PC-9 (cell line): ENCODE results near the gene SFRP5. TPM values are rescaled to one million over a fixed set of nuclear protein-coding genes. Genes with fewer than 3 reads are reported as not detected.

Experiments
- BruUV-seq: library from RNA; stranded (reverse); fragments of 400-500 nt; replicated peaks from 2 replicates; lab custom pipeline; 2021; lab: Mats Ljungman, UMichigan
- CTCF ChIA-PET: fragments of 300-600 bp; sonication (Branson Sonifier 250); formaldehyde crosslinking; loops from one replicate; lab custom pipeline; 2022; ENCODE audit warnings: antibody characterized with exemption; lab: Charles Lee
- POLR2A ChIA-PET: fragments of 300-600 bp; sonication (Branson Sonifier 250); formaldehyde crosslinking; loops from one replicate; lab custom pipeline; 2022; ENCODE audit warnings: antibody characterized with exemption; ENCODE audit not compliant: unreplicated experiment; lab: Charles Lee
- DNase-seq, 2 experiments: peaks; one replicate each; pipeline versions ENCODE4 v3.0.0 to v3.0.0-alpha.2; 2015 to 2022; ENCODE audit warnings: mixed read lengths in 1 of 2
- H2AFZ ChIP-seq: fragments of 200-600 bp; sonication (generic); 2 replicates; pipeline ENCODE4 v1.8.1; 2017; ENCODE audit warnings: antibody characterized with exemption
- H3F3A ChIP-seq: fragments of 200-600 bp; sonication (generic); 2 replicates; pipeline ENCODE4 v1.8.1; 2017; ENCODE audit warnings: antibody characterized with exemption, mild to moderate bottlenecking, low read depth; ENCODE audit not compliant: insufficient read depth
- H3K27ac ChIP-seq: fragments of 200-600 bp; sonication (generic); 2 replicates; pipeline ENCODE4 v1.6.1; 2016; ENCODE audit warnings: mixed run types
- H3K27me3 ChIP-seq: fragments of 200-600 bp; sonication (generic); 2 replicates; pipeline ENCODE4 v1.6.1; 2016; ENCODE audit warnings: low read depth, mixed run types; ENCODE audit not compliant: insufficient read depth
- H3K36me3 ChIP-seq: fragments of 200-600 bp; sonication (generic); 2 replicates; pipeline ENCODE4 v1.6.1; 2016; ENCODE audit warnings: low read depth, mixed run types
- H3K4me1 ChIP-seq: fragments of 200-600 bp; sonication (generic); replicated peaks from 2 replicates; pipeline ENCODE4 v1.6.1; 2016; ENCODE audit warnings: mixed run types; ENCODE audit not compliant: insufficient read depth
- H3K4me2 ChIP-seq: fragments of 200-600 bp; sonication (generic); 2 replicates; pipeline ENCODE4 v1.6.1; 2017; ENCODE audit warnings: mixed run types
- H3K4me3 ChIP-seq: fragments of 200-600 bp; sonication (generic); 2 replicates; pipeline ENCODE4 v1.6.1; 2016; ENCODE audit warnings: mixed run types
- H3K79me2 ChIP-seq: fragments of 200-600 bp; sonication (generic); 2 replicates; pipeline ENCODE4 v1.6.1; 2017; ENCODE audit warnings: low read depth, mixed run types
- H3K9me2 ChIP-seq: fragments of 200-600 bp; sonication (generic); 2 replicates; pipeline ENCODE4 v1.8.1; 2017; ENCODE audit warnings: mild to moderate bottlenecking; ENCODE audit not compliant: insufficient read depth
- H3K9me3 ChIP-seq: fragments of 200-600 bp; sonication (generic); 2 replicates; pipeline ENCODE4 v1.8.1; 2016; ENCODE audit warnings: low read depth; ENCODE audit not compliant: insufficient read depth
- H4K20me1 ChIP-seq: fragments of 200-600 bp; sonication (generic); 2 replicates; pipeline ENCODE4 v1.8.1; 2017; ENCODE audit not compliant: insufficient read depth
- EZH2 ChIP-seq: fragments of 200-600 bp; sonication (generic); IDR thresholded peaks from 2 replicates; pipeline ENCODE4 v1.8.0; 2017; ENCODE audit warnings: antibody characterized with exemption, low read depth
- intact Hi-C: fragments of 100-400 bp; cut with micrococcal nuclease; formaldehyde crosslinking; loops from one replicate; pipeline ENCODE4 v1.10.0; 2022; ENCODE audit not compliant: unreplicated experiment
- total RNA-seq: library from RNA; stranded (reverse); gene quantifications from 2 replicates; pipeline ENCODE4 v1.2.3, GENCODE V29; 2021
- TF ChIP-seq, protein P1 (sequence below): fragments of 200-600 bp; sonication (generic); conservative IDR thresholded peaks from 2 replicates; pipeline ENCODE4 v1.6.1; 2017; ENCODE audit warnings: mixed run types, antibody characterized with exemption, mild to moderate bottlenecking, moderate library complexity

The SFRP5 gene
- total RNA-seq, 1 experiment from 2014 or later, result not detected

GRCh38 chr10:97724341-97724941, 47.4 kb downstream of the SFRP5 start:
- intact Hi-C loops, result no loop called here
- no peaks in the 10 kb centered on the region for H3K9me3 ChIP-seq
- no peak overlapping the region for H3K27ac ChIP-seq
- H3F3A ChIP-seq, result peaks cover 13% of the 10 kb centered on the region
- H3K4me2 ChIP-seq, result no peak overlapping the region
- H4K20me1 ChIP-seq, result no peaks in the 10 kb centered on the region
- H3K4me3 ChIP-seq, result no peak overlapping the region
- H3K36me3 ChIP-seq, result no peaks in the 10 kb centered on the region
- peaks cover 12% of the 10 kb centered on the region for H3K4me1 ChIP-seq
- CTCF ChIA-PET, result interaction anchor here (0.6 to 1.5 kb wide), 2 partner anchors 11 to 15 kb away, joined by 3 read pairs; no protein-coding TSS in a partner anchor
- H3K9me2 ChIP-seq, result no peaks in the 10 kb centered on the region
- peaks cover 4% of the 10 kb centered on the region; the same call in 1 of the 2 replicates for H3K79me2 ChIP-seq
- no peak overlapping the region for H2AFZ ChIP-seq
- no peak for DNase-seq
- POLR2A ChIA-PET, result interaction anchor here (0.6 kb wide), 2 partner anchors 11 to 405 kb away, joined by 3 read pairs; partner anchors contain the start of genes FRAT1 and MARVELD1
- TF ChIP-seq, protein P1, sequence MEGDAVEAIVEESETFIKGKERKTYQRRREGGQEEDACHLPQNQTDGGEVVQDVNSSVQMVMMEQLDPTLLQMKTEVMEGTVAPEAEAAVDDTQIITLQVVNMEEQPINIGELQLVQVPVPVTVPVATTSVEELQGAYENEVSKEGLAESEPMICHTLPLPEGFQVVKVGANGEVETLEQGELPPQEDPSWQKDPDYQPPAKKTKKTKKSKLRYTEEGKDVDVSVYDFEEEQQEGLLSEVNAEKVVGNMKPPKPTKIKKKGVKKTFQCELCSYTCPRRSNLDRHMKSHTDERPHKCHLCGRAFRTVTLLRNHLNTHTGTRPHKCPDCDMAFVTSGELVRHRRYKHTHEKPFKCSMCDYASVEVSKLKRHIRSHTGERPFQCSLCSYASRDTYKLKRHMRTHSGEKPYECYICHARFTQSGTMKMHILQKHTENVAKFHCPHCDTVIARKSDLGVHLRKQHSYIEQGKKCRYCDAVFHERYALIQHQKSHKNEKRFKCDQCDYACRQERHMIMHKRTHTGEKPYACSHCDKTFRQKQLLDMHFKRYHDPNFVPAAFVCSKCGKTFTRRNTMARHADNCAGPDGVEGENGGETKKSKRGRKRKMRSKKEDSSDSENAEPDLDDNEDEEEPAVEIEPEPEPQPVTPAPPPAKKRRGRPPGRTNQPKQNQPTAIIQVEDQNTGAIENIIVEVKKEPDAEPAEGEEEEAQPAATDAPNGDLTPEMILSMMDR, result no peak
- TF ChIP-seq EZH2, result no peak
- no TSS peak for BruUV-seq
- no peaks in the 10 kb centered on the region for H3K27me3 ChIP-seq

DNA sequence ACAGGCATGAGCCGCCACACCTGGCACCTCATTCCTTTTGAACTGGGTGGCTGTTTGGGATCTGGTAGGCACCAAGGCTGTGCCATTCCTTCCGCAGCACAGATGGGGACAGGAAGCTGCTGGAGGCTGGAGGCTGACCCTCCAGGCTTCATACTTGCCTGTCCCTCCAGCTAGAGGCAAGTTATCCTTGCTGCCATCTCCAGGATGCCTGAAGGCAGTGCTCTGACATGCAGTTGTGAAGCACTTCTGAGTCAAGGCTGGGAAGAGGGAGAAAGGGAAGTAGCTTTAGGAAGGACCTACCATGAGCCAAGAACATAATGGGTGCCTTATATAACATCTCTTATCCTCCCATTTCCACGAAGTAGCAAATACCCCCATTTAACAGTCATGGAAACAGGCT, 48.8 kb downstream of the SFRP5 start:
- ChIA-PET POLR2A (interaction anchor here (0.5 kb wide), 1 partner anchor 22 kb away, joined by 3 read pairs; no protein-coding TSS in a partner anchor), CTCF (interaction anchor here (0.6 kb wide), 1 partner anchor 10 kb away, joined by 5 read pairs; no protein-coding TSS in a partner anchor)
- no peak for DNase-seq
- TF ChIP-seq, protein P1, result no peak
- no peak for TF ChIP-seq EZH2
- BruUV-seq, result no TSS peak
- Histone ChIP-seq H3K4me3 (no peak overlapping the region), H4K20me1 (no peaks in the 10 kb centered on the region), H3K36me3 (no peaks in the 10 kb centered on the region), H3K4me1 (peaks cover 24% of the 10 kb centered on the region), H2AFZ (no peak overlapping the region), H3K9me2 (no peaks in the 10 kb centered on the region), H3K79me2 (peaks cover 7% of the 10 kb centered on the region), H3F3A (peaks cover 23% of the 10 kb centered on the region), H3K27me3 (no peaks in the 10 kb centered on the region), H3K9me3 (no peaks in the 10 kb centered on the region), H3K27ac (no peak overlapping the region), H3K4me2 (no peak overlapping the region)
- intact Hi-C loops, result no loop called here

DNA sequence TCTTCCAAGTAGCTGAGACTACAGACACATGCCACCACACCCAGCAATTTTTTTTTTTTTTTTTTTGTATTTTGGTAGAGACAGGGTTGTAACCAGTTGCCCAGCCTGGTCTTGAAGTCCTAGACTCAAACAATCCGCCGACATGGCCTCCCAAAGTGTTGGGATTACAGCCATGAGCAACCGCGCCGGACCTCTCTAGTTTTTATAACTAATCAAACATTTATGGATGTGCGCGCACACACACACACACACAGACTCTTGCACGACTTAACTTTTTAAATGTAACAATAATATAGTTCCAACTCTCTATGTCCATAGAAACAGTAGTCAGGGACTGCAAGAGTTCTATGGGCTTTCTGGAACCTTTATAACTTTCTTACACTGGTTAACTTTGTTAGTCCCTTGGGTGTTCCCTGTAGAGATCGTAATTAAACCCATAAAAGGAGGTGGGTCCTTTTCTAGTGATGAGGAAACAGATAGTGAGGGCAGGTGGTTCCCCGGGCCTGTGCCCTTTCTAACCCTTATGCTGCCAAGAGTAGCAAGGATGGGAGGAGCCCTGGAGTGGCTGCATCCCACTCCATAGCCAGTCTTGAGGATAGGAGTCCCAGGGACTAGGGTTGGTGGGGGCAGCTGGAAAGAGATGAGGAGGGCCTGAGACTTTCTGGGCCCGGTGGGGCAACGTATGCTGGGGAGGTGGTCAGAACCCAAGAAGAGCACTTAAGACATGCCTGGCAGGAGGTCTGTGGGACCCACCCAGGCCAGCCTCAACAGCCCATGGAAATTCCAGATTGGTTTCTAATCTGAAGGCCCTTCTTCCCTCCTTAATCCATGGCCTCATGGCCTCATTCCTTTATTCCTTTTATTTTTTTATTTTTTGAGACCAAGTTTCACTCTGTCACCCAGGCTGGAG, 49.7 kb downstream of the SFRP5 start:
- intact Hi-C loops, result no loop called here
- Histone ChIP-seq H3F3A (peaks cover 30% of the 10 kb centered on the region), H3K4me1 (peaks cover 33% of the 10 kb centered on the region), H3K27me3 (no peaks in the 10 kb centered on the region), H4K20me1 (no peaks in the 10 kb centered on the region), H3K9me2 (no peaks in the 10 kb centered on the region), H3K9me3 (no peaks in the 10 kb centered on the region), H3K79me2 (peaks cover 12% of the 10 kb centered on the region), H2AFZ (no peak overlapping the region), H3K27ac (no peak overlapping the region), H3K36me3 (no peaks in the 10 kb centered on the region), H3K4me2 (no peak overlapping the region), H3K4me3 (no peak overlapping the region)
- POLR2A ChIA-PET, result no interaction called here
- CTCF ChIA-PET, result interaction anchor here (0.6 kb wide), 1 partner anchor 11 kb away, joined by 5 read pairs; no protein-coding TSS in a partner anchor
- no TSS peak for BruUV-seq
- TF ChIP-seq, protein P1, result no peak
- no peak for TF ChIP-seq EZH2
- no peak for DNase-seq
